HEK293 (cell line): ENCODE data around the gene NTN4.

Experiments
- CTCF ChIA-PET: fragments of 350-600 bp; formaldehyde crosslinking; extraction: SDS; loops from one replicate; lab custom pipeline; 2021; ENCODE audit warnings: antibody characterized with exemption; lab: Yijun Ruan, JAX
- POLR2A ChIA-PET: fragments of 300-600 bp; formaldehyde crosslinking; extraction: SDS; loops from one replicate; lab custom pipeline; 2020; ENCODE audit warnings: antibody characterized with exemption, inconsistent platforms; lab: Yijun Ruan, JAX
- H3K27ac ChIP-seq: fragments of 200-500 bp; sonication (Bioruptor generic); 2 replicates; pipeline ENCODE4 v1.5.1; 2014; ENCODE audit warnings: low read depth, low read length, control low read depth, inconsistent platforms; ENCODE audit errors: extremely low read depth
- H3K36me3 ChIP-seq, 2 experiments: fragments of 200-500 bp in 1 of 2; sonication (Bioruptor generic) in 1 of 2; 1 replicate in 1 of 2; 2 replicates in 1 of 2; pipeline ENCODE4 v1.5.1; 2014 to 2017; ENCODE audit warnings: inconsistent platforms in 2 of 2, low read length in 2 of 2; ENCODE audit not compliant: control insufficient read depth in 2 of 2, insufficient read depth in 1 of 2
- H3K4me1 ChIP-seq: fragments of 200-500 bp; sonication (Bioruptor generic); 2 replicates; pipeline ENCODE4 v1.5.1; 2014; ENCODE audit warnings: mild to moderate bottlenecking, low read length, inconsistent platforms; ENCODE audit not compliant: control insufficient read depth, insufficient read depth
- H3K4me3 ChIP-seq: 2 replicates; pipeline ENCODE4 v1.5.1; 2011; ENCODE audit warnings: low read depth, mild to moderate bottlenecking, control low read depth, low read length, moderate library complexity
- H3K9me3 ChIP-seq: fragments of 200-500 bp; sonication (Bioruptor generic); 2 replicates; pipeline ENCODE4 v1.5.1; 2014; ENCODE audit warnings: low read depth, low read length, inconsistent platforms; ENCODE audit not compliant: control insufficient read depth, insufficient read depth
- FEZF1 ChIP-seq: fragments of 450-650 bp; formaldehyde crosslinking; IDR thresholded peaks from 2 replicates; pipeline ENCODE4 v1.5.1; 2016; ENCODE audit warnings: missing biosample characterization, missing genetic modification characterization
- GLIS1 ChIP-seq: fragments of 450-650 bp; formaldehyde crosslinking; IDR thresholded peaks from 2 replicates; pipeline ENCODE4 v1.5.1; 2016; ENCODE audit warnings: missing biosample characterization, missing genetic modification characterization
- OSR2 ChIP-seq: fragments of 450-650 bp; formaldehyde crosslinking; IDR thresholded peaks from 2 replicates; pipeline ENCODE4 v1.5.1; 2016; ENCODE audit warnings: missing biosample characterization, missing genetic modification characterization
- PRDM6 ChIP-seq: fragments of 450-650 bp; formaldehyde crosslinking; IDR thresholded peaks from 2 replicates; pipeline ENCODE4 v1.5.1; 2017; ENCODE audit warnings: missing biosample characterization, missing genetic modification characterization
- SP7 ChIP-seq: fragments of 450-650 bp; formaldehyde crosslinking; IDR thresholded peaks from 2 replicates; pipeline ENCODE4 v1.5.1; 2016; ENCODE audit warnings: missing biosample characterization, missing genetic modification characterization
- ZBTB7A ChIP-seq: fragments of 450-650 bp; formaldehyde crosslinking; IDR thresholded peaks from 2 replicates; pipeline ENCODE4 v1.5.1; 2016; ENCODE audit warnings: low read depth, missing biosample characterization, missing genetic modification characterization
- ZEB2 ChIP-seq: fragments of 450-650 bp; formaldehyde crosslinking; IDR thresholded peaks from 2 replicates; pipeline ENCODE4 v1.5.1; 2016; ENCODE audit warnings: missing biosample characterization, missing genetic modification characterization
- ZFP3 ChIP-seq: fragments of 450-650 bp; formaldehyde crosslinking; IDR thresholded peaks from 2 replicates; pipeline ENCODE4 v1.5.1; 2016; ENCODE audit warnings: low read depth, missing biosample characterization, missing genetic modification characterization
- ZFP37 ChIP-seq: fragments of 450-650 bp; formaldehyde crosslinking; IDR thresholded peaks from 2 replicates; pipeline ENCODE4 v1.5.1; 2016; ENCODE audit warnings: missing biosample characterization, missing genetic modification characterization
- ZNF10 ChIP-seq: fragments of 450-650 bp; formaldehyde crosslinking; IDR thresholded peaks from 2 replicates; pipeline ENCODE4 v1.5.1; 2017; ENCODE audit warnings: missing biosample characterization, missing genetic modification characterization
- ZNF221 ChIP-seq: fragments of 450-650 bp; formaldehyde crosslinking; IDR thresholded peaks from 2 replicates; pipeline ENCODE4 v1.5.1; 2017; ENCODE audit warnings: missing biosample characterization, missing genetic modification characterization, borderline replicate concordance
- ZNF280C ChIP-seq: fragments of 450-650 bp; formaldehyde crosslinking; IDR thresholded peaks from 2 replicates; pipeline ENCODE4 v1.5.1; 2016; ENCODE audit warnings: missing biosample characterization, missing genetic modification characterization
- ZNF302 ChIP-seq: fragments of 450-650 bp; formaldehyde crosslinking; IDR thresholded peaks from 2 replicates; pipeline ENCODE4 v1.5.1; 2016; ENCODE audit warnings: missing biosample characterization, missing genetic modification characterization, low read depth
- ZNF776 ChIP-seq: fragments of 450-650 bp; formaldehyde crosslinking; IDR thresholded peaks from 2 replicates; pipeline ENCODE4 v1.5.0; 2017; ENCODE audit warnings: missing biosample characterization, missing genetic modification characterization, borderline replicate concordance
- ZSCAN30 ChIP-seq: fragments of 450-650 bp; IDR thresholded peaks from 2 replicates; pipeline ENCODE4 v1.5.1; 2018; ENCODE audit warnings: missing biosample characterization, mild to moderate bottlenecking, missing genetic modification characterization, moderate library complexity

Gene NTN4

GRCh38 chr12:95763809-95764253 lies 26.7 kb downstream of the NTN4 start:
- Histone ChIP-seq H3K9me3 (no peaks in the 10 kb centered on the region; the same call in 1 of the 2 replicates), H3K4me1 (no peaks in the 10 kb centered on the region), H3K4me3 (no peak overlapping the region), H3K36me3 (no peaks in the 10 kb centered on the region), H3K27ac (no peak overlapping the region)
- POLR2A ChIA-PET: no interaction called here
- CTCF ChIA-PET: interaction anchor here (1.3 kb wide), 1 partner anchor 10 kb away, joined by 3 read pairs; no protein-coding TSS in a partner anchor
- TF ChIP-seq ZNF10 (tag by site-specific recombination) (peak; percentile 56; the same call in 1 of the 2 replicates), SP7 (tag by site-specific recombination) (0 out of 2 replicates have a peak, but pooled peaks have one; percentile 34), OSR2 (tag by site-specific recombination) (peak; percentile 51; the same call in 1 of the 2 replicates), PRDM6 (tag by site-specific recombination) (peak; percentile 72), ZNF280C (tag by site-specific recombination) (no peak), GLIS1 (tag by site-specific recombination) (peak; percentile 8; the same call in 1 of the 2 replicates), ZFP3 (tag by site-specific recombination) (no peak), ZEB2 (tag by site-specific recombination) (0 out of 2 replicates have a peak, but pooled peaks have one; percentile 31), FEZF1 (tag by site-specific recombination) (peak; percentile 14; the same call in 1 of the 2 replicates)

GRCh38 chr12:95762123-95762785 lies 28.3 kb downstream of the NTN4 start:
- H3K4me3 ChIP-seq: no peak overlapping the region
- H3K27ac ChIP-seq: no peak overlapping the region
- no peaks in the 10 kb centered on the region; the same call in 1 of the 2 replicates for H3K9me3 ChIP-seq
- CTCF ChIA-PET: interaction anchor here (1.3 kb wide), 1 partner anchor 11 kb away, joined by 3 read pairs; no protein-coding TSS in a partner anchor
- POLR2A ChIA-PET: no interaction called here
- H3K36me3 ChIP-seq: no peaks in the 10 kb centered on the region
- no peak for TF ChIP-seq ZFP37 (tag by site-specific recombination)
- no peaks in the 10 kb centered on the region for H3K4me1 ChIP-seq

- H3K4me1 ChIP-seq: 0 out of 2 replicates have a peak, but pooled peaks cover 3% of the 10 kb centered on the region
- no peak overlapping the region for H3K27ac ChIP-seq
- H3K4me3 ChIP-seq: no peak overlapping the region
- no peaks in the 10 kb centered on the region for H3K36me3 ChIP-seq
- H3K9me3 ChIP-seq: no peaks in the 10 kb centered on the region; the same call in 1 of the 2 replicates
- POLR2A ChIA-PET: no interaction called here
- CTCF ChIA-PET: no interaction called here
- TF ChIP-seq ZBTB7A (tag by site-specific recombination) (no peak), ZNF302 (no peak), ZSCAN30 (tag by site-specific recombination) (no peak), ZNF776 (tag by site-specific recombination) (no peak), ZNF221 (tag by site-specific recombination) (no peak)
Measured at GRCh38 chr12:95760371-95760770, 30.2 kb downstream of the NTN4 start.
